ENCODE results near the gene AP3S2. TPM values are rescaled to one million over a fixed set of nuclear protein-coding genes. Genes with fewer than 3 reads are reported as not detected.
"Not testable (repeated sequence)": the region's sequence is repeated elsewhere in the genome, so short reads cannot be mapped to it uniquely, and the experiment has no call there.

The AP3S2 gene
- total and polyA plus RNA-seq, 10 donors: 5.4 to 54.9 (median 33.8) TPM

DNA sequence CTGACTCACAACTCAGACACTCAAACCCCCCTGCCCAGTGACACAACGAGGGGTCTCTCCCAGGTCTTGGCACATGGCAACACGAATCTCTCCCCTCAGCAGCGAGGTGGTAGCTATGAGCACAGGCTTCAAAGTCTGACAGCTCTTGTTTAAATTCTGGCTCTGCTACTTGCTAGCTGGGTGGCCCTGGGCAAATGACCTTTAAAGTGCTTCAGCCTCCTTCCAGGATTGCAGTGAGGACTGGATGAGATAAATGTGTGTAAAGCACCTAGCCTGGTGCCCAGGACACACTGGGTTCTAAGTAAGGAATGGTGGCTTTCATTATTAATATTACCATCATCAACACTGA lies 56.0 kb downstream of the AP3S2 start:
- Histone ChIP-seq H3K4me3 (no peak overlapping the region), H3K27me3 (replicated peaks in 1 of 7) (no peaks in the 10 kb centered on the region), H3K36me3 (peaks cover 4 to 94% (median 49%) of the 10 kb centered on the region in 6 donors), H3K9me3 (no peaks in the 10 kb centered on the region), H3K4me1 (peaks cover 0 to 56% (median 12%) of the 10 kb centered on the region in 6 donors), H3K27ac (peak overlapping the region in 3 of 8 donors; percentile 54 to 71 (median 66))
- TF ChIP-seq POLR2AphosphoS5 (IDR thresholded peaks at IDR 0.05) (no peak), POLR2A (IDR thresholded peaks at IDR 0.05) (no peak)
- TF ChIP-seq, protein P1, sequence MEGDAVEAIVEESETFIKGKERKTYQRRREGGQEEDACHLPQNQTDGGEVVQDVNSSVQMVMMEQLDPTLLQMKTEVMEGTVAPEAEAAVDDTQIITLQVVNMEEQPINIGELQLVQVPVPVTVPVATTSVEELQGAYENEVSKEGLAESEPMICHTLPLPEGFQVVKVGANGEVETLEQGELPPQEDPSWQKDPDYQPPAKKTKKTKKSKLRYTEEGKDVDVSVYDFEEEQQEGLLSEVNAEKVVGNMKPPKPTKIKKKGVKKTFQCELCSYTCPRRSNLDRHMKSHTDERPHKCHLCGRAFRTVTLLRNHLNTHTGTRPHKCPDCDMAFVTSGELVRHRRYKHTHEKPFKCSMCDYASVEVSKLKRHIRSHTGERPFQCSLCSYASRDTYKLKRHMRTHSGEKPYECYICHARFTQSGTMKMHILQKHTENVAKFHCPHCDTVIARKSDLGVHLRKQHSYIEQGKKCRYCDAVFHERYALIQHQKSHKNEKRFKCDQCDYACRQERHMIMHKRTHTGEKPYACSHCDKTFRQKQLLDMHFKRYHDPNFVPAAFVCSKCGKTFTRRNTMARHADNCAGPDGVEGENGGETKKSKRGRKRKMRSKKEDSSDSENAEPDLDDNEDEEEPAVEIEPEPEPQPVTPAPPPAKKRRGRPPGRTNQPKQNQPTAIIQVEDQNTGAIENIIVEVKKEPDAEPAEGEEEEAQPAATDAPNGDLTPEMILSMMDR (IDR thresholded peaks at IDR 0.05 in 8 of 11, conservative IDR thresholded peaks at IDR 0.05 in 3 of 11): no peak
- 50 to 73% (median 68%) methylated on average over 2 to 3 of the region's 3 CpGs for WGBS, 5 donors
- intact Hi-C loops (cut with DNase I; ENCODE audit: low total_unique reads): no loop called here
- DNase-seq: no peak

DNA sequence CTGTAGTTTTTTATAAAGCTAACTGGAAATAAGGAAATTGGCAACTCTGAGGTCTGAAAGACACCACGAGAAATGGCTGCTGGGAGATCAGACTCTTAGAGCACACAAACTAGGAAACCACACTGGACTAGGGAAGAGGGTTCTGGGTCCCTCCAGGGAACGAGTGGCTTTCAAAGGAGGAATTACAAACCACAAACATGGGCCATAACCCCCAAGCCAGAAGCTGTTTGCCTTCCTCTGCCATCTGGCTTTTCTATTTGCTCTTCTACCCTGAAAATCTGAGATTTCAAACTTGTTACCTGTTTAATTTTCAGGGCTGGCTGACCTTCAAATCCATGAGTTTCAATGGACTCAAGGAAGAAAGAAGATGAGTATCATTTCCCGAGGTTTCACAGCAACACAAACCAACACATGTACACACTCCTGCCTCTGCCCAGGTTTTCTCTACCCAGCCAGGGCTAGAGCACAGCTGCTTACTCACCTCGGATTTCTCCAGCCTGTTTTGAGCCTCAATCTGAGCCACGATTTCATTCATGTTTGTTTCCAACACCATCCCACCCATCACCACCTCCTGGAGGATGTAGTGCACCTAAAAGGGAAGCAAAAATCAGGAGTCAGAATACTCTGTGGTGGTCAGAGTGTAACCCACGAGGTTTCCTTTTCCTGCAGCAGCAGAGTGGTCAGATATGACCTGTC lies 56.5 kb downstream of the AP3S2 start:
- Histone ChIP-seq H3K27ac (peak overlapping the region in 6 of 8 donors; percentile 6 to 71 (median 53)), H3K4me1 (peaks cover 0 to 55% (median 12%) of the 10 kb centered on the region in 6 donors), H3K9me3 (no peaks in the 10 kb centered on the region), H3K36me3 (peaks cover 4 to 94% (median 52%) of the 10 kb centered on the region in 6 donors), H3K27me3 (replicated peaks in 1 of 7) (no peaks in the 10 kb centered on the region), H3K4me3 (no peak overlapping the region)
- 33 to 48% (median 37%) methylated on average over 6 of the region's 6 CpGs for WGBS, 5 donors
- TF ChIP-seq POLR2A (IDR thresholded peaks at IDR 0.05): no peak
- no peak for TF ChIP-seq POLR2AphosphoS5 (IDR thresholded peaks at IDR 0.05)
- TF ChIP-seq, protein P1 (IDR thresholded peaks at IDR 0.05 in 8 of 11, conservative IDR thresholded peaks at IDR 0.05 in 3 of 11): no peak
- intact Hi-C loops (cut with DNase I; ENCODE audit: low total_unique reads): no loop called here
- no peak for DNase-seq

DNA sequence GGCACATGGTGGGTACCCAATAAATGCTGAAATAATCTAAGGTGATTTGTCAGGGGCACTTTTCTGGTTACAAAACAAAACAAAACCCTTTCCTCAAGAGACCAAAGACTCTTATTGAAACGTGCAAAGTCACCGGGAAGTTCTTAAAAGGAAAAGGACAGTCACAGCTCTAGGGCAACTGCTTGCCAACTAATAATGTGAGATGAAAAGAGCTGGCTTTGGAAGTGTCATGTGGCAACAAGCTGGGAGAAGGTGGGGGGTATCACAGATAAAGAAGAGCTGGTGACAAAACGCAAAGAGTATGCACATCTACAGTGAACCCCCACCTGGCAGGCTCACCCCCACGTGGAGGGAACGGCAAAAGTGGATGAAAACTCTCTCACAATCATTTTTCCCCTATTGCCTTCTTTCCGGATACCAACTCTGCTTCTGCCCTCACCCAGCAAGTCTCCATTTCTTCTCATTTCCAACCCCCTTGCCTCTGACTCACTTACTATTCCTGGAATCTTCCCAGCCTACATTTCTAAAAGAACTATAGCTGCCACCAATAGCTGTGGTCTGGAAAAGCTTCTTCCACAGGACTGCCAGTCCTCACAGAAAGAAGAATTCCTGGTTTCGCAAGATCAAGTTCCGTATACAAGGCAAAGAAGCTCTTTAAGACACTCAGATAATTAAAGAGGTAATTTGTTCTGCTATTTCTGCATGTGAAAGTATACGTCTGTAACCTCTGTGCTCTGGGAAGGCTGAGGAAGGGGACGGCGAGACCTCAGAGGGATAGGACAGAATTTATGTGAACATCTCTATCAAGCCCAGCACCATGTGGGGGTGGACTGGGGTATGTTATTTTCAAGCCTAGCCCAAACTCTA lies 57.3 kb downstream of the AP3S2 start:
- DNase-seq: no peak
- TF ChIP-seq, protein P1 (IDR thresholded peaks at IDR 0.05 in 8 of 11, conservative IDR thresholded peaks at IDR 0.05 in 3 of 11): no peak
- TF ChIP-seq POLR2AphosphoS5 (IDR thresholded peaks at IDR 0.05) (no peak), POLR2A (IDR thresholded peaks at IDR 0.05) (no peak)
- Histone ChIP-seq H3K27me3 (replicated peaks in 1 of 7) (no peaks in the 10 kb centered on the region), H3K27ac (peak overlapping the region in 6 of 8 donors; percentile 6 to 71 (median 53)), H3K9me3 (no peaks in the 10 kb centered on the region), H3K4me3 (no peak overlapping the region), H3K4me1 (peaks cover 0 to 51% (median 12%) of the 10 kb centered on the region in 6 donors), H3K36me3 (peaks cover 4 to 99% (median 55%) of the 10 kb centered on the region in 6 donors)
- intact Hi-C loops (cut with DNase I; ENCODE audit: low total_unique reads): no loop called here
- 56 to 66% (median 61%) methylated on average over 11 of the region's 11 CpGs for WGBS, 5 donors

DNA sequence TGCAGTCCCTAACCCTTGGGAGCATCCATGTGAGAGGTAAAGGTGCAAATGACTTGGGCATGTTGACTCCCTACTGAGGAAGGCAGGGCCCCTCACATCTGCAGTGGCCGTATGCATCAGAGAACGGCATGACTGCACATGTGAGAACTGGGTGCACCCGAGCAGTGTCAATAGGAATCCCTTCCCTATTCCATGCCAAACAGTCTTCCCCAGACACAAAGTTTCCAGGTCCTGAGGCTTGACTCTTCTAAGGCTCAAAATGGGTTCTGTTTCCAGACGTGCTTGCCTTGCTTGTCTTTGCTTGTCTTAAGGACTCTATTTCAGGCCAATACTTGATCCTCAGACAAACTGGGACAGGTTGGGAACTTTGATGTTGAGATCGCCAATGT lies 58.6 kb downstream of the AP3S2 start:
- TF ChIP-seq POLR2A (IDR thresholded peaks at IDR 0.05) (no peak), POLR2AphosphoS5 (IDR thresholded peaks at IDR 0.05) (no peak)
- TF ChIP-seq, protein P1 (IDR thresholded peaks at IDR 0.05 in 8 of 11, conservative IDR thresholded peaks at IDR 0.05 in 3 of 11): no peak
- no peaks in the 10 kb centered on the region for H3K27me3 ChIP-seq (replicated peaks in 1 of 7)
- WGBS, 5 donors: 92 to 98% (median 95%) methylated on average over 4 to 5 of the region's 5 CpGs
- H3K36me3 ChIP-seq: peaks cover 4 to 98% (median 55%) of the 10 kb centered on the region in 6 donors
- DNase-seq: no peak
- H3K27ac ChIP-seq: peak overlapping the region in 1 of 8 donors; percentile 26
- peaks cover 0 to 50% (median 12%) of the 10 kb centered on the region in 6 donors for H3K4me1 ChIP-seq
- H3K9me3 ChIP-seq: no peaks in the 10 kb centered on the region
- intact Hi-C loops (cut with DNase I; ENCODE audit: low total_unique reads): no loop called here
- H3K4me3 ChIP-seq: no peak overlapping the region

DNA sequence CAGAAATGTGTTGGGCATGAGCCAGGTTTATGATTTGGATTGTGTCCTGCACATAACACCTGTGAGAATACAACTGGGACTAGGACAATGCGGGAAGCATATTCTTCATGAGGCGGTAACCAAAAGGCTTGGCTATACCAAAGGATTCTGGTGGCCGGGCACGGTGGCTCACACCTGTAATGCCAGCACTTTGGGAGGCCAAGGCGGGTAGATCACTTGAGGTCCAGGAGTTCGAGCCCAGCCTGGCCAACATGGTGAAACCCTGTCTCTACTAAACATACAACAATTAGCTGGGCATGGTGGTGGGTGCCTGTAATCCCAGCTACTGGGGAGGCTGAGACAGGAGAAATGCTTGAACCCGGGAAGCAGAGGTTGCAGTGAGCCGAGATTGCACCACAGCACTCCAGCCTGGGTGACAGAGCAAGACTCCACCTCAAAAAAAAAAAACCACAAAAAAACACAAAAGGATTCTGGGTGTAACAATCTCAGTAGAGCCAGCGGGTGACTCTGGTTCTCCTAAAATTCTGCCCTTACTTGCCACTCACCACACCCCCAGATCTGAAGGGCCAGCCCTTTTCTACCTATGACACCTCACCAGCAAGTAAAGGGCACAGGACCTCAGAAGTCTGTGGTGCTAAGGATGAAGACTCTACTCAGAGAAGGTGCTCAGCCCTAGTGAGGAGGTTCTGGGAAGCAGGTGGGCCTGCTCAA lies 59.2 kb downstream of the AP3S2 start:
- H3K4me3 ChIP-seq; H3K27me3 ChIP-seq (replicated peaks in 1 of 7); DNase-seq; H3K9me3 ChIP-seq; intact Hi-C loops (cut with DNase I; ENCODE audit: low total_unique reads): not testable (repeated sequence)
- H3K36me3 ChIP-seq: peaks cover 4 to 93% (median 55%) of the 10 kb centered on the region in 6 donors
- peak overlapping the region in 1 of 8 donors; percentile 26 for H3K27ac ChIP-seq
- H3K4me1 ChIP-seq: peaks cover 0 to 44% (median 11%) of the 10 kb centered on the region in 6 donors
- 84 to 96% (median 87%) methylated on average over 7 to 9 of the region's 9 CpGs for WGBS, 5 donors

Data from spleen (tissue), 11 donors.